ENCODE measurements around the gene PTPN18.
"Not testable (repeated sequence)": the region's sequence is repeated elsewhere in the genome, so short reads cannot be mapped to it uniquely, and the experiment has no call there.

PTPN18 gene

GRCh38 chr2:130355578-130356431 lies at the start of gene PTPN18:
TSS of gene PTPN18 (plus strand) at chr2:130356056. CDS start at chr2:130356108, 52 bp downstream.
- peak; percentile 68 to 88 (median 87) for DNase-seq

DNA sequence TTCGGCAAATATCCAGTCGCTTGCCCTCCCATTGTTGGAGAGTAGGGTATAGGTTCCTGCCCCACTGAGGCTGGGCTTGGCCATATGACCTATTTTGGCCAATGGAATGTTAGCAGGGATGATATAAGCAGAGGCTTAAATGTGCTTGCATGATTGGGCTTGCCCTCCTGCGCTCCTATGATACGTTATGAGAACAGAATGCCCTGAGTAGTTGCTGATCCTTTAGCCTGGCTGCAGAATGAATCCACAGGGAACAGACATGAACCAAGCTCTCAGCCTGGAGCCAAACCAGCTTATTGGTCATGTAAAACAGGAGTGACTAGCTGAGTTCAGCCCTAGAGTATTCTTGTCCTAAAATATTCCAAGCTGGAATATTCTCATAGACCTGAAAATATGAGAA lies 48.0 kb upstream of the PTPN18 start:
- DNase-seq = no peak

DNA sequence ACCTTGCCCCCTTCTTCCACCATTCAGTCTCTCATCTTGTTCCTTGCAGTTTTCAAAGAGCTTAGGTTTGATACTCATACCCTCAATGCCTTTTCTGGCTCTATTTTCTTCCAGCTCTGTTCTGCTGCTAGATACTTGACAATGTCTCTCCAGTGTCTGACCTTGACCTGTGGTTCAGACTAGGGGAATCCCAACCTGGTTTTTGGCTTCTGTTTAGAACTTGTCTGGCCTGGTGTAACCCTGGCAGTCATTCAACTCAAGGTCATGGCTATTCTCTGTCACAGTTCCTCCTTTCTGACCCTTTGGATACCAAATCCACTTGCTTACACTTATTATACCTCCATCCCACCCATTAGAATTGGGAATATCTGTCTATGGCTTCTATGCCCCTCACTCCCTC lies 45.0 kb upstream of the PTPN18 start:
- no peak for DNase-seq

DNA sequence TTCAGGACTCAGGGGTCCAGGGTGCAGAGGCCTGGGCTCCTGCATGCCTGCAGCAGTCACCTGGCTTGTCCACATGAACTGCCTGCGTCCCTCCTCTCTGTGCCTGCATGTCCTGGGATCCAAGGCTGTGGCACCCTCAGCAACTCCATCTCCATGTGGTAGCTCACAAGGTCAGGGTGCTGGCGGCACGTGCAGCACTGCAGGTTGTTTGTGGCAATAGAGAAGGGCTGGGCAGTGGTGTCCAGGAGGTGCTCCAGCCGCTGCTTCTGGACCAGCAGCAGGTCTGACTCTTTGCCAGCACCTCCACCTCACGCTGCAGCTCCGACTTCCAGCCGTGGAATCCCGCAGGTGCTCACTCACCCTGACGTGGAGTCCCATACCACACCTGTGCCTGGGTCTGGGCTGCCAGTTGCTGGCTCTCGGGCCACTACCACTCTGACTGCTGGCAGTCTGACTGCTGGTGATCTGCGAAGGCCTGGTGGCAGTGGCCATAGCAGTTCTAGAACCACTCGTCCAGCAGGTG lies 42.0 kb upstream of the PTPN18 start:
- DNase-seq = no peak

DNA sequence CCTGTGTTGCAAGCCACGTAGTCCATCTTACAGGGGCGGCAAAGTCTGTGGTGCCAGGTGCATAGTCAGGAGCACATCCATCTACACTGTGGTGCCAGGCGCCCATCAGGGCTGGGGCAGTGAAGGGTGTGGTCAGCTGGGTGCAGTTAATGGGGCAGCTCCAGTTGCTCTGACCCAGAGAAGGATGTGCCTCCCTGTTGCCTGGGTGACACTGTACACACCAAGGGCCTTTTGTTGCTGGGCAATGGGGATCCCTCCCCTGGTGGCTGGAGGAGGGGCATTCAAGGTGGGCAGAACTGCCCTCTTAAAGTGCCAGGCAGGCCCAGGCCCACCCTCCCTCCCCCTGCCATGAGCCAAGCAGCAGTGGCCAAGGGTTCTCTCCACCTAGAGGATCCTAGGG lies 41.5 kb upstream of the PTPN18 start:
- peak in 1 of 3 experiments; percentile 16 for DNase-seq

- DNase-seq = no peak
These were observed 39.3 kb upstream of the PTPN18 start for GRCh38 chr2:130316596-130316995.

GRCh38 chr2:130318906-130319305 lies 37.0 kb upstream of the PTPN18 start:
- DNase-seq = no peak

DNA sequence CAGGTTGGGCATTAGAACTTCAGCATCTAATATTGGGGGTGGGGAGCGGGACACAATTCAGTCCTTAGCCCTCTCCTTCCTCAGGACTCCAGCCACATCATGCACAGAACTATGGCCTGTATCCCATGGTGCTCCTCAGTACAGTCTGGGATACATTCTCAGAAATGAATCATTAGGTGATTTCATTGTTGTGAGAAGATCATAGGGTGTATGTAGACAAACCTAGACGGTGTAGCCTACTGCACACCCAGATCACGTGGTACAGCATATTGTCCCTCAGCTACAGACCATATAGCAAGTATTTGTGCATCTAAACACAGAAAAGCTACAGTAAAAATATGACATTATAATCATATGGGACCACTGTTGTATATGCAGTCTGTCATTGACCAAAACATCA lies 36.3 kb upstream of the PTPN18 start:
- no peak for DNase-seq

GRCh38 chr2:130327703-130328527 lies 27.9 kb upstream of the PTPN18 start:
- DNase-seq = no peak

- peak in 2 of 3 experiments; percentile 42 to 74 for DNase-seq
These were observed 27.1 kb upstream of the PTPN18 start for GRCh38 chr2:130328710-130329109.

GRCh38 chr2:130332271-130333073 lies 23.4 kb upstream of the PTPN18 start:
- peak; percentile 36 to 74 (median 50) for DNase-seq

DNA sequence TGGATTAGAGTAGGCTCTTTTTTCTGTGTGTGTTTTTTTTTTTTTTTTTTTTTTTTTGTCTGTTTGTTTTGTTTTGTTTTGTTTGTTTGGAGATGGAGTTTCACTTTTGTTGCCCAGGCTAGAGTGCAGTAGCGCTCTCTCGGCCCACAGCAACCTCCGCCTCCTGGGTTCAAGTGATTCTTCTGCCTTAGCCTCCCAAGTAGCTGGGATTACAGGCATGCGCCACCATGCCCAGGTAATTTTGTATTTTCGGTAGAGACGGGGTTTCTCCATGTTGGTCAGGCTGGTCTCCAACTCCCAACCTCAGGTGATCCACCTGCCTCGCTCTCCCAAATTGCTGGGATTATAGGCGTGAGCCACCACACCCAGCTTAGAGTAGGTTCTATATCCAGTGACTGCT lies 22.6 kb upstream of the PTPN18 start:
- DNase-seq = not testable (repeated sequence)

- DNase-seq = no peak
These were observed 21.8 kb upstream of the PTPN18 start for GRCh38 chr2:130334026-130334425.

DNA sequence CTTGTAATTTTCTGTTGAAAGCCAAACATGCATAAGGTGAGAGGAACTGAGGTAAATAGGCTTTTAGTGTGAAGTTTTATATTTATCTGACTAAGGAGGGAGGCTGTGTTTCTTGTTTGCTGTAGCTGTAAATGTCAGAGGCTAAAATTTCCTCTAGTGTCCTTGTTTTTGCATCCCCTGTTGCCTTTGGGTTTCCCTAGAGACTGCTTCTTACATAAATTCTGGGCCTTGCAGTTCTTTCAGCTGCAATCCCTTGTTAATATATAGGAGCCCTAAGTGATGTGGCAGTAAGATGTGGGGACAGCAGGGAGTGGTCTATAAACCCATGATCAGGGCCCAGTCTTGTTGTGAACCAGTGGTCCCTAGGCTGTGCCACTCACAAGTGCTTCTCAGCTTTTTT lies 20.6 kb upstream of the PTPN18 start:
- no peak for DNase-seq

GRCh38 chr2:130336150-130336876 lies 19.5 kb upstream of the PTPN18 start:
- DNase-seq = no peak

- DNase-seq = peak; percentile 41 to 71 (median 56)
These were observed 18.8 kb upstream of the PTPN18 start for GRCh38 chr2:130336877-130337734.

- DNase-seq = no peak
These were observed 18.0 kb upstream of the PTPN18 start for GRCh38 chr2:130337735-130338325.

DNA sequence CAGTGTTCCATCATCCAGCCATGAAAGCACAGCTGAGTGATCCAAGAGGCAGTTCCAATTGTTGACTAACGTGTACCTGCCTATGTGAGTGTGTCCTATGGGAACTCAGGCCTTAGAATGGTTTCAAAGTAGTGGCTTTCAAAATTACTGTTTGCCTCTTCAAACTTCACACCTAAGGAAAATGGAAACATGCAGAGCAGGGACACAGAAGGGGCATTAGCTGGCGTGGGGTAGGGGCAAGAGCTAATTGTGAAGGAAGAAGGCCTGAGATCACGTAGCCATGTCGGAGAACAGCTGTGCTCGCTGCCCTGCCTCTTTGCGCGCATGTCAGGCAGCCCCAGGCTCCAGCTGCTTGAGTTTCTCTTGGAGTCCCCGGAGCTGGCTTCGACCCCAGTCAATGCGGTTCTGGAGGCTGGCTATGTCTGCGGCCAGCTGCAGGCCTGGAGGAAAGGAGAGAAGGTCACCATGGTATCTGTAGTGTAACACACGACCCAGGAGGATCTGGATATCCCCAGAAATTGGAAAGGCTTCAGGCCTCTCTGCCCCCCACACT lies 17.0 kb upstream of the PTPN18 start:
- no peak for DNase-seq

DNA sequence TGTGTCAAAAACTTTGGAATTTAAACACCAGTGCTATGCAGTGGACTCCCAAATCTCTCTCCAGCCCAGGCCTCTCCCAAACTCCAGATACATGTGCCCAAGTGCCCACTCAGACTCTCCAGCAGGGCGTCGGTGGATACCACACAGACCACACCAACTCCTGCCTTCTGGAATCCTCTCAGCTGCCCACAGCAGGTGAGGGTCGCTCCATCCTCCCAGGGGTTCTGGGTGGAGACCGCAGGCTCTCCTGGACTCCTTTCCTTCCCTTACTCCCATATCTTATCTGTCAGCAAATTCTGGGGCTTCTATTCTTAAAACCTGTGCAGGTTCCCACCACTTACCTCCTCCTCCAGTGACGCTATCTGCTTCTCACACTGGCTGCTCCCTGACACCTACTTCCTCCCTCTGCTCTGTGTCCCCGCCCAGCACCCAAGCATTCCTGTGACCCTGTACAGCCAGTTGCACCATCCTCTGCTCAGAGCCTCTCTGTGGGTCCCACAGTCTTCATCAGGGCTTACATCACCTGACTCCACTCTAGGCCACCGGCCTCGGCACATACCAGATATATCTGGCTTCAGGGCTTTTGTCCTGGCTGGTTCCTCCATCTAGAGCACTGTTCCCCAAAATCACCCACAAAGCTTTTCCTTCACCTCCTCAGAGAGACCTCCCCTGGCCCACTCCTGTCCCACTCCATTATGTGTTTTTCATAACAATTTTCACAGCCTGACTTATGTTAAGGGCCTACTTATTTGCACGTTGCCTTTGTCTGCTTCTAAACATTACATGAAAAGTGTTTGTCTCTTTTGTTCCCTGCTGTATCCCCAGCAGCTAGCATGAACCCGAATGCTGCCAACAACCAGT lies 15.7 kb upstream of the PTPN18 start:
- no peak for DNase-seq

Measured in NCI-H1417 (cell line).